HEK293 (cell line): Measurements from ENCODE around the gene FMN1.

Experiments
- CTCF ChIA-PET: fragments of 350-600 bp; formaldehyde crosslinking; extraction: SDS; loops from one replicate; lab custom pipeline; 2021; ENCODE audit warnings: antibody characterized with exemption; lab: Yijun Ruan, JAX
- POLR2A ChIA-PET: fragments of 300-600 bp; formaldehyde crosslinking; extraction: SDS; loops from one replicate; lab custom pipeline; 2020; ENCODE audit warnings: antibody characterized with exemption, inconsistent platforms; lab: Yijun Ruan, JAX
- H3K27ac ChIP-seq: fragments of 200-500 bp; sonication (Bioruptor generic); 2 replicates; pipeline ENCODE4 v1.5.1; 2014; ENCODE audit warnings: low read depth, low read length, control low read depth, inconsistent platforms; ENCODE audit errors: extremely low read depth
- H3K36me3 ChIP-seq, 2 experiments: fragments of 200-500 bp in 1 of 2; sonication (Bioruptor generic) in 1 of 2; 1 replicate in 1 of 2; 2 replicates in 1 of 2; pipeline ENCODE4 v1.5.1; 2014 to 2017; ENCODE audit warnings: inconsistent platforms in 2 of 2, low read length in 2 of 2; ENCODE audit not compliant: control insufficient read depth in 2 of 2, insufficient read depth in 1 of 2
- H3K4me1 ChIP-seq: fragments of 200-500 bp; sonication (Bioruptor generic); 2 replicates; pipeline ENCODE4 v1.5.1; 2014; ENCODE audit warnings: mild to moderate bottlenecking, low read length, inconsistent platforms; ENCODE audit not compliant: control insufficient read depth, insufficient read depth
- H3K4me3 ChIP-seq: 2 replicates; pipeline ENCODE4 v1.5.1; 2011; ENCODE audit warnings: low read depth, mild to moderate bottlenecking, control low read depth, low read length, moderate library complexity
- H3K9me3 ChIP-seq: fragments of 200-500 bp; sonication (Bioruptor generic); 2 replicates; pipeline ENCODE4 v1.5.1; 2014; ENCODE audit warnings: low read depth, low read length, inconsistent platforms; ENCODE audit not compliant: control insufficient read depth, insufficient read depth
- FEZF1 ChIP-seq: fragments of 450-650 bp; formaldehyde crosslinking; IDR thresholded peaks from 2 replicates; pipeline ENCODE4 v1.5.1; 2016; ENCODE audit warnings: missing biosample characterization, missing genetic modification characterization
- GLI2 ChIP-seq: fragments of 450-650 bp; formaldehyde crosslinking; IDR thresholded peaks from 2 replicates; pipeline ENCODE4; 2017; ENCODE audit warnings: missing biosample characterization, missing genetic modification characterization, low read depth, borderline replicate concordance
- GLIS1 ChIP-seq: fragments of 450-650 bp; formaldehyde crosslinking; IDR thresholded peaks from 2 replicates; pipeline ENCODE4 v1.5.1; 2016; ENCODE audit warnings: missing biosample characterization, missing genetic modification characterization
- INSM2 ChIP-seq: fragments of 450-650 bp; formaldehyde crosslinking; IDR thresholded peaks from 2 replicates; pipeline ENCODE4 v1.5.1; 2016; ENCODE audit warnings: missing biosample characterization, missing genetic modification characterization
- KLF10 ChIP-seq: fragments of 450-650 bp; IDR thresholded peaks from 2 replicates; pipeline ENCODE4 v1.5.1; 2018; ENCODE audit warnings: missing biosample characterization, mild to moderate bottlenecking, missing genetic modification characterization
- KLF8 ChIP-seq: fragments of 450-650 bp; formaldehyde crosslinking; IDR thresholded peaks from 2 replicates; pipeline ENCODE4 v1.5.1; 2016; ENCODE audit warnings: missing biosample characterization, missing genetic modification characterization
- OSR2 ChIP-seq: fragments of 450-650 bp; formaldehyde crosslinking; IDR thresholded peaks from 2 replicates; pipeline ENCODE4 v1.5.1; 2016; ENCODE audit warnings: missing biosample characterization, missing genetic modification characterization
- SETDB1 ChIP-seq: IDR thresholded peaks from one replicate; pipeline ENCODE4 v1.6.1; 2017; ENCODE audit warnings: mild to moderate bottlenecking, low read length, moderate library complexity, mixed read lengths; ENCODE audit not compliant: insufficient read length
- ZBTB21 ChIP-seq: fragments of 450-650 bp; formaldehyde crosslinking; IDR thresholded peaks from 2 replicates; pipeline ENCODE4 v1.5.1; 2017; ENCODE audit warnings: missing biosample characterization, missing genetic modification characterization
- ZEB2 ChIP-seq: fragments of 450-650 bp; formaldehyde crosslinking; IDR thresholded peaks from 2 replicates; pipeline ENCODE4 v1.5.1; 2016; ENCODE audit warnings: missing biosample characterization, missing genetic modification characterization
- ZFHX2 ChIP-seq: fragments of 450-650 bp; formaldehyde crosslinking; conservative IDR thresholded peaks from 2 replicates; pipeline ENCODE4 v1.5.1; 2016; ENCODE audit warnings: missing biosample characterization, missing genetic modification characterization
- ZIC2 ChIP-seq: fragments of 450-650 bp; formaldehyde crosslinking; IDR thresholded peaks from 2 replicates; pipeline ENCODE4 v1.5.1; 2016; ENCODE audit warnings: missing biosample characterization, missing genetic modification characterization
- ZNF138 ChIP-seq: fragments of 450-650 bp; formaldehyde crosslinking; IDR thresholded peaks from 2 replicates; pipeline ENCODE4 v1.5.1; 2016; ENCODE audit warnings: missing biosample characterization, missing genetic modification characterization, borderline replicate concordance
- ZNF146 ChIP-seq: fragments of 450-650 bp; formaldehyde crosslinking; IDR thresholded peaks from 2 replicates; pipeline ENCODE4 v1.5.1; 2016; ENCODE audit warnings: missing biosample characterization, missing genetic modification characterization
- ZNF148 ChIP-seq: fragments of 450-650 bp; formaldehyde crosslinking; IDR thresholded peaks from 2 replicates; pipeline ENCODE4 v1.5.0; 2017; ENCODE audit warnings: missing biosample characterization, missing genetic modification characterization, borderline replicate concordance
- ZNF16 ChIP-seq: fragments of 450-650 bp; formaldehyde crosslinking; IDR thresholded peaks from 2 replicates; pipeline ENCODE4 v1.5.1; 2016; ENCODE audit warnings: low read depth, missing biosample characterization, missing genetic modification characterization
- ZNF24 ChIP-seq: fragments of 450-650 bp; formaldehyde crosslinking; IDR thresholded peaks from 2 replicates; pipeline ENCODE4 v1.5.1; 2016; ENCODE audit warnings: missing biosample characterization, missing genetic modification characterization
- ZNF311 ChIP-seq: fragments of 450-650 bp; formaldehyde crosslinking; IDR thresholded peaks from 2 replicates; pipeline ENCODE4 v1.5.1; 2017; ENCODE audit warnings: missing biosample characterization, missing genetic modification characterization, borderline replicate concordance
- ZNF366 ChIP-seq: fragments of 450-650 bp; formaldehyde crosslinking; conservative IDR thresholded peaks from 2 replicates; pipeline ENCODE4 v1.5.1; 2016; ENCODE audit warnings: missing biosample characterization, missing genetic modification characterization
- ZNF398 ChIP-seq: fragments of 450-650 bp; formaldehyde crosslinking; IDR thresholded peaks from 2 replicates; pipeline ENCODE4 v1.5.1; 2017; ENCODE audit warnings: missing biosample characterization, missing genetic modification characterization
- ZNF629 ChIP-seq: fragments of 450-650 bp; formaldehyde crosslinking; IDR thresholded peaks from 2 replicates; pipeline ENCODE4 v1.5.1; 2017; ENCODE audit warnings: missing biosample characterization, missing genetic modification characterization
- ZNF785 ChIP-seq: fragments of 450-650 bp; formaldehyde crosslinking; IDR thresholded peaks from 2 replicates; pipeline ENCODE4 v1.5.1; 2016; ENCODE audit warnings: missing biosample characterization, missing genetic modification characterization
- ZNF792 ChIP-seq: fragments of 450-650 bp; formaldehyde crosslinking; IDR thresholded peaks from 2 replicates; pipeline ENCODE4 v1.5.1; 2016; ENCODE audit warnings: missing biosample characterization, missing genetic modification characterization
- ZNF843 ChIP-seq: fragments of 450-650 bp; formaldehyde crosslinking; IDR thresholded peaks from 2 replicates; pipeline ENCODE4 v1.5.1; 2016; ENCODE audit warnings: missing biosample characterization, missing genetic modification characterization
- TF ChIP-seq, protein P1 (sequence below): fragments of 450-650 bp; formaldehyde crosslinking; IDR thresholded peaks from 2 replicates; pipeline ENCODE4 v1.5.1; 2016; ENCODE audit warnings: missing biosample characterization, missing genetic modification characterization
- TF ChIP-seq, protein P2 (sequence below): fragments of 450-650 bp; formaldehyde crosslinking; IDR thresholded peaks from 2 replicates; pipeline ENCODE4 v1.5.1; 2016; ENCODE audit warnings: missing biosample characterization, missing genetic modification characterization

The FMN1 gene

GRCh38 chr15:32743411-32744140 is 450.9 kb downstream of the FMN1 start:
- H3K36me3 ChIP-seq = no peaks in the 10 kb centered on the region
- ChIA-PET CTCF (interaction anchor here (1.0 kb wide), 1 partner anchor 100 kb away, joined by 5 read pairs; no protein-coding TSS in a partner anchor), POLR2A (interaction anchor here (0.6 kb wide), 1 partner anchor 164 kb away, joined by 3 read pairs; no protein-coding TSS in a partner anchor)
- no peak overlapping the region for H3K27ac ChIP-seq
- no peak overlapping the region for H3K4me3 ChIP-seq
- no peaks in the 10 kb centered on the region for H3K9me3 ChIP-seq
- no peaks in the 10 kb centered on the region; the same call in 1 of the 2 replicates for H3K4me1 ChIP-seq
- TF ChIP-seq ZNF843 (tag by site-specific recombination) (peak; percentile 80), SETDB1 (no peak), INSM2 (tag by site-specific recombination) (peak; percentile 66; the same call in 1 of the 2 replicates), ZNF792 (tag by site-specific recombination) (no peak), OSR2 (tag by site-specific recombination) (peak; percentile 69; the same call in 1 of the 2 replicates), ZNF785 (tag by site-specific recombination) (no peak), ZNF629 (peak; percentile 74), ZNF24 (tag by site-specific recombination) (peak; percentile 74; the same call in 1 of the 2 replicates), GLIS1 (tag by site-specific recombination) (peak; percentile 79), ZFHX2 (tag by site-specific recombination) (peak; percentile 25; the same call in 1 of the 2 replicates), KLF8 (0 out of 2 replicates have a peak, but pooled peaks have one; percentile 30), ZEB2 (no peak), ZNF398 (tag by site-specific recombination) (peak; percentile 76), ZNF148 (tag by site-specific recombination) (0 out of 2 replicates have a peak, but pooled peaks have one; percentile 58), KLF10 (peak; percentile 44; the same call in 1 of the 2 replicates), FEZF1 (tag by site-specific recombination) (peak; percentile 37; the same call in 1 of the 2 replicates), ZNF16 (tag by site-specific recombination) (no peak), ZNF146 (no peak), ZIC2 (tag by site-specific recombination) (peak; percentile 54; the same call in 1 of the 2 replicates), ZNF311 (tag by site-specific recombination) (no peak), ZBTB21 (tag by site-specific recombination) (peak; percentile 72), ZNF138 (no peak), GLI2 (tag by site-specific recombination) (no peak), ZNF366 (peak; percentile 80)
- TF ChIP-seq, protein P1, sequence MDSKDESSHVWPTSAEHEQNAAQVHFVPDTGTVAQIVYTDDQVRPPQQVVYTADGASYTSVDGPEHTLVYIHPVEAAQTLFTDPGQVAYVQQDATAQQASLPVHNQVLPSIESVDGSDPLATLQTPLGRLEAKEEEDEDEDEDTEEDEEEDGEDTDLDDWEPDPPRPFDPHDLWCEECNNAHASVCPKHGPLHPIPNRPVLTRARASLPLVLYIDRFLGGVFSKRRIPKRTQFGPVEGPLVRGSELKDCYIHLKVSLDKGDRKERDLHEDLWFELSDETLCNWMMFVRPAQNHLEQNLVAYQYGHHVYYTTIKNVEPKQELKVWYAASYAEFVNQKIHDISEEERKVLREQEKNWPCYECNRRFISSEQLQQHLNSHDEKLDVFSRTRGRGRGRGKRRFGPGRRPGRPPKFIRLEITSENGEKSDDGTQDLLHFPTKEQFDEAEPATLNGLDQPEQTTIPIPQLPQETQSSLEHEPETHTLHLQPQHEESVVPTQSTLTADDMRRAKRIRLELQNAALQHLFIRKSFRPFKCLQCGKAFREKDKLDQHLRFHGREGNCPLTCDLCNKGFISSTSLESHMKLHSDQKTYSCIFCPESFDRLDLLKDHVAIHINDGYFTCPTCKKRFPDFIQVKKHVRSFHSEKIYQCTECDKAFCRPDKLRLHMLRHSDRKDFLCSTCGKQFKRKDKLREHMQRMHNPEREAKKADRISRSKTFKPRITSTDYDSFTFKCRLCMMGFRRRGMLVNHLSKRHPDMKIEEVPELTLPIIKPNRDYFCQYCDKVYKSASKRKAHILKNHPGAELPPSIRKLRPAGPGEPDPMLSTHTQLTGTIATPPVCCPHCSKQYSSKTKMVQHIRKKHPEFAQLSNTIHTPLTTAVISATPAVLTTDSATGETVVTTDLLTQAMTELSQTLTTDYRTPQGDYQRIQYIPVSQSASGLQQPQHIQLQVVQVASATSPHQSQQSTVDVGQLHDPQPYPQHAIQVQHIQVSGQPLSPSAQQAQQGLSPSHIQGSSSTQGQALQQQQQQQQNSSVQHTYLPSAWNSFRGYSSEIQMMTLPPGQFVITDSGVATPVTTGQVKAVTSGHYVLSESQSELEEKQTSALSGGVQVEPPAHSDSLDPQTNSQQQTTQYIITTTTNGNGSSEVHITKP (tag by site-specific recombination) = peak; percentile 55
- TF ChIP-seq, protein P2, sequence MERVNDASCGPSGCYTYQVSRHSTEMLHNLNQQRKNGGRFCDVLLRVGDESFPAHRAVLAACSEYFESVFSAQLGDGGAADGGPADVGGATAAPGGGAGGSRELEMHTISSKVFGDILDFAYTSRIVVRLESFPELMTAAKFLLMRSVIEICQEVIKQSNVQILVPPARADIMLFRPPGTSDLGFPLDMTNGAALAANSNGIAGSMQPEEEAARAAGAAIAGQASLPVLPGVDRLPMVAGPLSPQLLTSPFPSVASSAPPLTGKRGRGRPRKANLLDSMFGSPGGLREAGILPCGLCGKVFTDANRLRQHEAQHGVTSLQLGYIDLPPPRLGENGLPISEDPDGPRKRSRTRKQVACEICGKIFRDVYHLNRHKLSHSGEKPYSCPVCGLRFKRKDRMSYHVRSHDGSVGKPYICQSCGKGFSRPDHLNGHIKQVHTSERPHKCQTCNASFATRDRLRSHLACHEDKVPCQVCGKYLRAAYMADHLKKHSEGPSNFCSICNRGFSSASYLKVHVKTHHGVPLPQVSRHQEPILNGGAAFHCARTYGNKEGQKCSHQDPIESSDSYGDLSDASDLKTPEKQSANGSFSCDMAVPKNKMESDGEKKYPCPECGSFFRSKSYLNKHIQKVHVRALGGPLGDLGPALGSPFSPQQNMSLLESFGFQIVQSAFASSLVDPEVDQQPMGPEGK (tag by site-specific recombination) = 0 out of 2 replicates have a peak, but pooled peaks have one; percentile 43
